ENCODE data around the gene TMPRSS9.

Gene TMPRSS9

DNA sequence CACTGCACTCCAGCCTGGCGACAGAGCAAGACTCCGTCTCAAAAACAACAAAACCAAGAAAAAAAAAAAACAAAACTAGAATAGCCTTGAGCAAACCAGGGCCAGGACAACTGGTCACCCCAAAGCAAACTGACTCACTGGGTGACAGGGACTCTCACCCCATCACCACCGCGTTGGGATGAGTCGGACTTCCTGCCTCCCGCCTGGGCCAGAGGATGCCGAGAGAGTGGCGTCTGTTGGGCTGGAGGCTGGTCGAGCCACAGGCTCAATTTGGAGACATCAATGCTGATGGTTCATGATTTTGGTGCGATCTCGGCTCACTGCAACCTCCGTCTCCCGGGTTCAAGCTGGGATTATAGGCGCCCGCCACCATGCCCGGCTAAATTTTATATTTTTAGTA is 11.6 kb downstream of the TMPRSS9 start:
- TF ChIP-seq POLR2A (IDR thresholded peaks at IDR 0.05; ENCODE audit: low read length) (no peak), GATA1 (IDR thresholded peaks at IDR 0.05; ENCODE audit: low read depth, low read length) (no peak)
- DNase-seq: no peak

DNA sequence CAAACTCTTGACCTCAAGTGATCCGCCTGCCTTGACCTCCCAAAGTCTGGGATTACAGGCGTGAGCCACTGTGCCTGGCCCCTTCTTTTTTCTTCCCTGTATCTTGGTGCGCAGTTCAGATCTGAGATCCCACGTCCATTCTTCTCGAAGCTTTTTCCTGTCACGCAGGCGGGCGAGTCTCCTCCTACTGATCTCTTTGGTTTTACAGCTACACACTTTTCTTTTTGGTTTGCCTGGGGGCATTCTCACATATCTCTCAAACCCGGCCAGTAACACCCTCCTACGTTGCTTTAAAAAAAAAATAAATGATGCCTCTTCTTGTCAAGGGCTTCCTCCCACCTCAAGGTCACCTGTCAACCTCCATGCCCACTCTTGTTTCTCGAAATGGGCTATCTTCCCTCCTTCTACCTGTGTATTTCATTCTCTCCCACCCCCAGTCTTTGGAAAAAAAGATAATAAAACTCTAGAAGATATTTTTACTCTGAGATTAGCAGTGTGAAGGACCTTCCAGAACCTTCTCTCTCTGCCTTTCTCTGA is 12.1 kb downstream of the TMPRSS9 start:
- TF ChIP-seq POLR2A (IDR thresholded peaks at IDR 0.05; ENCODE audit: low read length) (no peak), GATA1 (IDR thresholded peaks at IDR 0.05; ENCODE audit: low read depth, low read length) (no peak)
- no peak for DNase-seq

DNA sequence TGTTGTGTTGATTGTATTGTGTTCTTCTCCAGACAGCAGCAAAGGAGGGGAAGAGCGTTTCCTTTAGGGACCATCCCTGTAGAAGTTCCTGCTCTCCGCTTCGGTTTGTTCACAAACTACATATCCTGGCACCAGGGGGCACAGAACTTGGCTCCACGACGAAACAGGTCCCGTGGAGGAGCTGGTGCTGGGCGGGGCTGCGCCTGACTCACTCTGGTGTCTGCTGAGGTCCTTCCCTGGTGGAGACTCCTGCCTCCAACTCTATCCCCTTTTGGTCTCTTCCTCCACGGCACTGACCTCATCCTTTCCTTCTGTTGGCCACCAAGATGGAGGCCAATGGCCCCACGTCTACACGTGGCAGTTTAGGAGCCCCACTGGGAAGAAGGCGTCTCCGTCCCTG is 14.7 kb downstream of the TMPRSS9 start:
- no peak for TF ChIP-seq POLR2A (IDR thresholded peaks at IDR 0.05; ENCODE audit: low read length)
- TF ChIP-seq GATA1 (IDR thresholded peaks at IDR 0.05; ENCODE audit: low read depth, low read length): no peak
- DNase-seq: no peak

DNA sequence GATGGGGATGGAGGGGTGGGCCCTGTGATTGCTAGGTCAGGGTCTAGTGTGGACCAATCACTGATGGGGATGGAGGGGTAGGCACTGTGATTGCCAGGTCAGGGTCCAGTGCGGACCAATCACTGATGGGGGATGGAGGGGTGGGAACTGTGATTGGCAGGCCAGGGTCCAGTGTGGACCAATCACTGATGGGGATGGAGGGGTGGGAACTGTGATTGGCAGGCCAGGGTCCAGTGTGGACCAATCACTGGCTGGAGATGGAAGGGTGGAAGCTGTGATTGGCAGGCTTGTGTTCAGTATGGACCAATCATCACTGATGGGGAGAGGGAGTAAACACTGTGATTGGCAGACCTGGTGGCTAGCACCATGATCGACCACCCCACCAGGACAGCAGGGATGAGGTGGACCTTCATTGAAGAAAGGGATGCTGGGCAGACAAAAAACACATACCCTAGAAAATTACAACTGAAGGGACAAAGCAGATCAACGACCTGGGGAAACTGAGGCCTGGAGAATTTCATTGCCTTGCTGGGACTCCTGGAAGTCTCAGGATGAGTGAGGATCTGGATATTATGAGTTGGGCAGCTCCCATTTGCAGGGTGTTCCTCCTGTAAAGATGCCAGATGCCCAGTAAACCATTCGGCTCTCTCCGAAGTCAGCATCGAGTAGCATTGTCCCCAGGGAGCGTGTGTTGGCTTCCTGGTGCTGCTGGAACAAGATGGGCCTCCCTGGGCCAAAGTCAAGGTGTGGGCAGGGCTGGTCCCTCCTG is 15.5 kb downstream of the TMPRSS9 start:
- no peak for TF ChIP-seq GATA1 (IDR thresholded peaks at IDR 0.05; ENCODE audit: low read depth, low read length)
- TF ChIP-seq POLR2A (IDR thresholded peaks at IDR 0.05; ENCODE audit: low read length): no peak
- DNase-seq: no peak

DNA sequence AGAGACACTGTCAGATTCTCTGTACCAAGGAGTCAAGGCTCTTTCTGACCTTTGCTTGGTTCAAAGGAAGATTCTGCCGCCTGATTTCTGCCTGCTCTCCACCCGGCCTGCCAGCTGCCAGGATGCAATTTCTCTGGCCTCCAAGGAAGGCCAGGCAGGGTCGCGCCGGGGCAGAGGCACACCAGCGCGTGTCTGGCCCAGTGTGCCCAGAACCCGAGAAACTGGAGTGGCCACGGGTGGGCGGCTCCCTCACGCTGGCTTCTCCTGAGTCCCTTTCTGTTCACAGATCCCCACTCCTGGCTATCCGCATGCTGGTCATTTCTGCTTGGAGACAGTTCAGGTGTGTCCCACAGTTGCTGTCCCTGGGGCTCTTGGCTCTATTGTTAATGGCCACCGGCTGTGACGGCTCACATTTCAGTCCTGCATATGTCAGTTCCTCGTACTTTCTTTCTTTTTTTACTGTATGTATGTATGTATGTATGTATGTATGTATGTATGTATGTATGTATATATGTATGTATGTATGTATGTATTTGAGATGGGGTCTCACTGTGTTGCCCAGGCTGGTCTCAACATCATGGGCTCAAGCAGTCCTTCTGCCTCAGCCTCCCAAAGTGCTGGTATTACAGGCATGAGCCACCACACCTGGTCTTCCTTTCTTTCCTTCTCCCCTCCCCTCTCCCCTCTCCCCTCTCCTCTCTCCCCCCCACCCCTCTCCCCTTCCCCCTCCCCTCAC is 16.9 kb downstream of the TMPRSS9 start:
- no peak for DNase-seq
- TF ChIP-seq POLR2A (IDR thresholded peaks at IDR 0.05; ENCODE audit: low read length) (no peak), GATA1 (IDR thresholded peaks at IDR 0.05; ENCODE audit: low read depth, low read length) (no peak)

DNA sequence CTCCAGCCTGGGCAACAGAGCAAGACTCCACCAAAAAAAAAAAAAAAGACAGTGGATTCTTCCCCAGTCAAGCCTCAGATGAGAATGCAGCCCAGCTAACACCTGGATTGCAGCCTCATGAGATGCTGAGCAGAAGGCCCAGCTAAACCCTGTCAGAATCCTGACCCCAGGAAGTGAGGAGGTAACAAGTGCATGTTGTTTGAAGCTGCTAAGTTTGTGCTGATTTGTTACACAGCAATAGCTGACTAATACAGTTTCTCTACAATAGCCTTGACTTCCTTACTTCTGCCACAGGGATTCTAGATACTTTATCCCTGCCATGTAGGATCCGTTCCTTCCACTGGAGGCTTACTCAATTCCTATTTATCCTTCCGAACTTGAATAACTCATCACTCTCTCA is 20.5 kb downstream of the TMPRSS9 start:
- TF ChIP-seq GATA1 (IDR thresholded peaks at IDR 0.05; ENCODE audit: low read depth, low read length) (no peak), POLR2A (IDR thresholded peaks at IDR 0.05; ENCODE audit: low read length) (no peak)
- DNase-seq: no peak

DNA sequence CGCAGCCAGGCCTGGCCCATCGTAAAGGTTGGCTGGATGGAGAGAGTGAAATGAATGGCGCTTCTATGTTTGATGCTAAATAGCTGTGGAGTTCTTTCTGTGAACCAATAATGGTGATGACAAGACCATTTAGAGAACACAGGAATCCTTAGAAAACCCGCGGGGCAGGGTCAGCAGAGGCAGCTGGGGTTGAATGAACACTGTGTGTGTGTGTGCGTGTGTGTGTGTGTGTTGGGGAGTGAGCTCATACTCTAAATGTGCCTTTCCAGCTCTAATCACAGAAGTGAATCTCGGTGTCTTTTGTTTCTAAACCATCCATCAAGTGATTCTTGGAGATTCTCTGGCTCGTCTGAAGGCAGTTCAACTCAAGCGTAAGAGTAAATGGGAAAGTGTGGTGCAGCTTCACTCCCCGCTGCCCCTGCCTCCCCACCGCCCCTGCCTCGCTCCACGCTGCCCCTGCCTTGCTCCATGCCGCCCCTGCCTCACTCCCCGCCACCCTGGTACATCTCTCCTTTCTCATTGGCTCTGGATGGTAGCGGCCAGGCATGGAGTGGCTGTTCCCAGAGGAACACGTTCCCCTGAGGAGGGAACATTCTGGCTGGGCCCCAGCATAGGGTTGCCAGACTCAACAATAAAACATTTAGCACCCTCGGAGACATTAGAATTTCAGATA is 21.2 kb downstream of the TMPRSS9 start:
- TF ChIP-seq POLR2A (IDR thresholded peaks at IDR 0.05; ENCODE audit: low read length) (no peak), GATA1 (IDR thresholded peaks at IDR 0.05; ENCODE audit: low read depth, low read length) (no peak)
- DNase-seq: no peak

DNA sequence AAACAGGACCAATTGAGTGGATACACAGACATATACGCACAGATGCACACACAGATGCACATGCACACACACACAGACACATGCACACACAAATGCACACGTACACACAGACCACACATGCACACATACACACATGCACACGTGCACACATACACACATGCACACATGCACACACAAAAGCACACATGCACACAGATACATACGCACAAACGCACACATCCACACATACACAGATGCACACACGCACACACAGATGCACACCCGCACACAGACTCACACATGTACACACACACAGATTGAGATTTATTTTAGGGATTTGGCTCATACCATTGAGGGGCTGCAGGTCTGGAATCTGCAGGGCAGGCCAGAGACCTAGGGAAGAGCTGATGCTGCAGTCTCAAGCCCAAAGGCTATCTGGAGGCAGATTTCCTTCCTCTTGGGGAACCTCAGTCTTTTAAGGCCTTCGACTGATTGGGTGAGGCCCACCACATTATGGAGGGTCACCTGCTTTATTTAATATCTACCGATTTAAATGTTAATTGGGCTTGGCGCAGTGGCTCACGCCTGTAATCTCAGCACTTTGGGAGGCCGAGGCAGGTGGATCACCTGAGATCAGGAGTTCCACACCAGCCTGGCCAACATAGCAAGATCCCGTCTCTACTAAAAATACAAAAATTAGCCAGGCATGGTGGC is 22.6 kb downstream of the TMPRSS9 start:
- DNase-seq: no peak
- TF ChIP-seq POLR2A (IDR thresholded peaks at IDR 0.05; ENCODE audit: low read length): no peak
- no peak for TF ChIP-seq GATA1 (IDR thresholded peaks at IDR 0.05; ENCODE audit: low read depth, low read length)

DNA sequence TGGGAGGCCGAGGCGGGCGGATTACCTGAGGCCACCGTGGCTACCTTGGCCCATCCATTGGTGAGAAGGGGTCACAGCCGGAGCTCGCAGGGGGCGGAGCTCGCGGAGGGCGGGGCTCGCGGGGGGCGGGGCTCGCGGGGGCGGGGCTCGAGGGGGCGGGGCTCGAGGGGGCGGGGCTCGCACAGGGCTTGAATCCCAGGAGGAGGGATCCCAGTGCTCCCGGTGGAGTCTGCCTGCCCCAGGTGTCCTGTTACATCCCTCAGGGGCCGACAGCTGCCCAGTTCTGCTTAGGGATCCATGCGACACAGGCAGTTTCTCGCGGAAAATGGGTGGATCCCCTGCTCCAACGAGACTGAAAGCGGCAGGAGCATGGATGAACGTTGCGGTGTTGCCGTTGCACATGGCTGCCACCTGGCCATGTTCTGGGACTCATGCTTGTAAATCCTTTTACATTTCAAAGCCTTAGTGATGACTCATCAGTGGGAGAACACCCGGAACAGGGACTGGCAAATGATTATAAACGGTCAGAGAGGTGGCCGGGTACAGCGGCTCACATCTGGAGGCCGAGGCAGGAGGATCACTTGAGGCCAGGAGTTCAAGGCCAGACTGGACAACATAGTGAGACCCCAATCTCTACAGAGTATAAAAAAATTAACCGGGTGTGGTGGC is 25.1 kb downstream of the TMPRSS9 start:
- DNase-seq: no peak

DNA sequence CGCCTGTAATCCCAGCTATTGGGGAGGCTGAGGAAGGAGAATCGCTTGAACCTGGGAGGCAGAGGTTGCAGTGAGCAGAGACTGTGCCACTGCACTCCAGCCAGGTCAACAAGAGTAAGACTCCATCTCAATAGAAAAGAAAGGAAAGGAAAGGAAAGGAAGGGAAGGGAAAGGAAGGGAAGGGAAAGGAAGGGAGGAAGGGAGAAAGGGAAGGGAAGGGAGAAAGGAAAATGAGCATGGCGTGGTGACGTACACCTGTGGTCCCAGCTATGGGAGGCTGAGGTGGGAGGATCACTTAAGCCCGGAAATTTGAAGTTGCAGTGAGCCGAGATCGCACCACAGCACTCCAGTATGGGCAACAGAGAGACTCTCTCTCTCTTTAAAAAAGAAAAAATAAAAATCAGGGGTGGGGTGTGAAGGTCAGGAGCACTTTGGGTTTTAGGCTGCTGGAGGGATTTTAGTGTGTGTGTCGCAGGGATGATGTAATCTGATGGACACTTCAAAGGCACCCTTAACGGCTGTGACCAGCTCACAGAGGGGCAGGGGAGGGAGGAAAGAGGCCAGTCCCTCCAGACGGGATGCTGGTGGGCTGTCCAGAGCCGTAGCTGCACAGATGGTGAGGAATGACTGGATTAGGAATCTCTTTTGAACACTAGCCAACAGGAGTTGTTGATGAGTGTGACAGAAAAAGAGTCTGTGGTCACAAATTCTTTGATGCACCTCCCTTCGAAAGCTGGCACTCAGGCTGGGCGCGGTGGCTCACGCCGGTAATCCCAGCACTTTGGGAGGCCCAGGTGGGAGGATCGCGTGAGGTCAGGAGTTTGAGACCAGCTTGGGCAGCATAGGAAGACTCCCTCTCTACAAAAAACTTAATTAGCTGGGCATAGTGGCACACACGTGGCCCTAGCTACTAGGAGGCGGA is 27.6 kb downstream of the TMPRSS9 start:
- TF ChIP-seq GATA1 (IDR thresholded peaks at IDR 0.05; ENCODE audit: low read depth, low read length) (no peak), POLR2A (IDR thresholded peaks at IDR 0.05; ENCODE audit: low read length) (no peak)
- DNase-seq: no peak

More for the DNA sequence above, 25.1 kb downstream of the TMPRSS9 start:
- TF ChIP-seq POLR2A (IDR thresholded peaks at IDR 0.05; ENCODE audit: low read length) (no peak), GATA1 (IDR thresholded peaks at IDR 0.05; ENCODE audit: low read depth, low read length) (no peak)

DNA sequence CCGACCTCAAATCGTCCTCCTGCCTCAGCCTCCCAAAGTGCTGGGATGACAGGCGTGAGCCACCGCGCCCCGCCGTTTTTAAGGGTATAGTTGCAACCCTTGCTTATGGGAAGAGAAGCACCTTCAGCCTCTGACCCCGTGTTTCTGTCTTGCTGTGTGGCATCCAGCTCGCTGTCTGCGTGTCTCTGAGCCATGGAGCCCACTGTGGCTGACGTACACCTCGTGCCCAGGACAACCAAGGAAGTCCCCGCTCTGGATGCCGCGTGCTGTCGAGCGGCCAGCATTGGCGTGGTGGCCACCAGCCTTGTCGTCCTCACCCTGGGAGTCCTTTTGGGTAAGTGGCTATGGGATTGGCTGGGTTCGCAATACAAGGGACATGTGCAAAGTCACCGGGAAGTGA is 29.5 kb downstream of the TMPRSS9 start:
- TF ChIP-seq POLR2A (IDR thresholded peaks at IDR 0.05; ENCODE audit: low read length): no peak
- no peak for TF ChIP-seq GATA1 (IDR thresholded peaks at IDR 0.05; ENCODE audit: low read depth, low read length)
- no peak for DNase-seq

DNA sequence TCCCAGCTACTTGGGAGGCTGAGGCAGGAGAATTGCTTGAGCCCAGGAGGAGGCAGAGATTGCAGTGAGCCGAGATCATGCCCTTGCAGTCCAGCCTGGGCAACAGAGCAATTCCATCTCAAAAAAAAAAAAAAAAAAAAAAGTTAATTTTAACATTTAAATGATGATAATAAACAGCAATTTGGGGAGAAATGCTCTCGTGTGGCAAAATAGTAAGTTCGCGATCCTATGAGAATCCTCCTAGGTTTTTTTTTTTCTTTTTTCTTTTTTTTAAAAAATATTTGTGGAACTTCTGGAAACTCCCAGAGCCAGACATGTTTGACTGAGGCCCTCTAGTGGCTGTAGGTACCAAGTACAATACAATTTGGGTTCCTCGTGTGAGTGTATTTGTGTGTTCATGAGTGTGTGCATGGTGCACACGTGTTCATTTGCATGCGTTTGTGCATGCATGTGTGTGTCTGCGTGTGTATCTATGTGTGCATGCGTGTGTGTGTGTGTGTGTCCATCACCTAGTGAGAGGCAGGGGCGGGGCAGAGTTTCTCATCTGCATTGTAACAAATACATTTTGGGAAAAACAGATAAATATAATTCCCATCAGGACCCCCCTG is 31.2 kb downstream of the TMPRSS9 start:
- TF ChIP-seq POLR2A (IDR thresholded peaks at IDR 0.05; ENCODE audit: low read length) (no peak), GATA1 (IDR thresholded peaks at IDR 0.05; ENCODE audit: low read depth, low read length) (no peak)
- DNase-seq: peak; percentile 67 to 79

Data from erythroblast (primary cell).